Kidney epithelial cell (primary cell): ENCODE data around the gene MTHFS. TPM values are rescaled to one million over a fixed set of nuclear protein-coding genes. Genes with fewer than 3 reads are reported as not detected.
"Not testable (repeated sequence)": the region's sequence is repeated elsewhere in the genome, so short reads cannot be mapped to it uniquely, and the experiment has no call there.

Experiments used
- DNase-seq: peaks from one replicate; pipeline ENCODE4 v3.0.0-alpha.2; 2010; ENCODE audit warnings: low read depth
- H3K27me3 ChIP-seq: 2 replicates; pipeline ENCODE4 v1.6.0; 2011; ENCODE audit warnings: low read length; ENCODE audit not compliant: control insufficient read depth, insufficient read depth
- H3K36me3 ChIP-seq: 2 replicates; pipeline ENCODE4 v1.5.1; 2011; ENCODE audit warnings: low read length; ENCODE audit not compliant: control insufficient read depth, insufficient read depth
- H3K4me3 ChIP-seq: 2 replicates; pipeline ENCODE4 v1.5.1; 2011; ENCODE audit warnings: low read depth, mild to moderate bottlenecking, control low read depth, low read length
- CTCF ChIP-seq: IDR thresholded peaks from 2 replicates; pipeline ENCODE4 v1.5.1; 2011; ENCODE audit warnings: mild to moderate bottlenecking, moderate library complexity, low read length, control low read depth, inconsistent platforms; ENCODE audit not compliant: insufficient read depth, poor library complexity, severe bottlenecking
- total RNA-seq: library from RNA; depleted of rRNA; stranded (reverse); fragments of >200 nt; gene quantifications from 2 replicates; pipeline ENCODE4 v1.2.3, GENCODE V29; 2015

The MTHFS gene
- total RNA-seq, 1 donor from 2014 or later, result 36.5 TPM

- Histone ChIP-seq H3K27me3 (no peaks in the 10 kb centered on the region), H3K4me3 (no peak overlapping the region), H3K36me3 (no peaks in the 10 kb centered on the region)
- no peak for TF ChIP-seq CTCF
- no peak for DNase-seq
These were observed 41.3 kb upstream of the MTHFS start for GRCh38 chr15:79938143-79938542.

GRCh38 chr15:79935556-79936201 is 38.9 kb upstream of the MTHFS start:
- not testable (repeated sequence) for H3K36me3 ChIP-seq, DNase-seq, H3K27me3 ChIP-seq, H3K4me3 ChIP-seq

- TF ChIP-seq CTCF, result no peak
These were observed 36.4 kb upstream of the MTHFS start for GRCh38 chr15:79933231-79933630.

GRCh38 chr15:79932447-79932846 is 35.6 kb upstream of the MTHFS start:
- DNase-seq, result no peak
- Histone ChIP-seq H3K36me3 (no peaks in the 10 kb centered on the region), H3K4me3 (no peak overlapping the region), H3K27me3 (no peaks in the 10 kb centered on the region)
- TF ChIP-seq CTCF, result no peak

More at GRCh38 chr15:79933231-79933630, 36.4 kb upstream of the MTHFS start:
- DNase-seq, result no peak
- Histone ChIP-seq H3K4me3 (no peak overlapping the region), H3K36me3 (no peaks in the 10 kb centered on the region), H3K27me3 (no peaks in the 10 kb centered on the region)

GRCh38 chr15:79930516-79930915 is 33.7 kb upstream of the MTHFS start:
- no peak for TF ChIP-seq CTCF
- DNase-seq, result no peak
- H3K27me3 ChIP-seq, result no peaks in the 10 kb centered on the region
- H3K36me3 ChIP-seq, result no peaks in the 10 kb centered on the region
- no peak overlapping the region for H3K4me3 ChIP-seq

- TF ChIP-seq CTCF, result no peak
- Histone ChIP-seq H3K27me3 (no peaks in the 10 kb centered on the region), H3K4me3 (no peak overlapping the region), H3K36me3 (no peaks in the 10 kb centered on the region)
- no peak for DNase-seq
These were observed 32.6 kb upstream of the MTHFS start for GRCh38 chr15:79929412-79929811.

- not testable (repeated sequence) for H3K27me3 ChIP-seq, DNase-seq, H3K36me3 ChIP-seq, H3K4me3 ChIP-seq
These were observed 29.3 kb upstream of the MTHFS start for GRCh38 chr15:79926116-79926515.
